Measurements from ENCODE around the gene SPEG. TPM values are rescaled to one million over a fixed set of nuclear protein-coding genes. Genes with fewer than 3 reads are reported as not detected.

Gene SPEG
- total and polyA plus RNA-seq, 2 of the 13 experiments (the other 11 are each of a cell fraction or from before 2014, with no cell fraction given) = 0.18 to 0.24 TPM

DNA sequence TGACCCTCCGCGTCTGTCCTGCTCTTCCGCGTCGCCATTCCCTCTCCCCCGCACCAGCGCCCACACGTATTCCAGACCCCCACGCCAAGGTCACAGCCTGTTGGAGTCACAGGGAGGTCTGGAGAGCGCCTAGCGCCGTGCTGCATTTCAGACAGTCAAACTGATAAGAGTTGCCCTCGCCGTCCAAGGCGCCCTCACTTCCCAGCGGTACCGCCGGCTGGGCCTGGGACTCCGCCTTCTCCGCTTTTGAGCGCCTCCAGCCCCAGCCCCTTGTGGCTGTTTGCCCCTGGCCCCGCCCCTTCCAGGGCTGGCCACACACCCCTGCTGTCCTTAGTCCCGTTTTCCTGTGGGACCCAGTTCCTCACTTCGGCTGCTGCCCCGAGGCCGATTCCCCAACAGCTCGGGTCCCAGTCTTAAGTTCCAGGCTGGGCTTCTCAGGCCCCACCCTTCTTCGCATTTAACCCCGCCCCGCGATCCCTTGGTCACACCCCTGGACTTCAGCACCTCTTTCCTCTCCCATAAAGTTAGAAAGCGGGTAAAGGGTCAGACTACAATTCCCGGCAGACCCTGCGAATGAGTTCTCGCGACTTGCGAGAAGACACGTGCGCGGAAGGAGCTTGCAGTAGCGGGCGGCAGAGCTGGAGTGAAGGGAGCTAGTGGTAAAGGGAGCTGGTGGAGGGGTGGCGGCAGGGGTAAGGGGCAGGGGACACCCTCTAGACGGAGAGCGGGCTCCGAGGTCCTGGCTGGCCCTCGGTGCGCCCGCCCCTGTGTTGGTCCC, 63.8 kb downstream of the SPEG start, which contains the start of gene GMPPA (continued):
- TF ChIP-seq MED1 (CRISPR knock-in tag; IDR thresholded peaks at IDR 0.05) = peak; percentile 59; the same call in 1 of the 2 replicates
- no peak for TF ChIP-seq ZKSCAN1 (IDR thresholded peaks at IDR 0.05; ENCODE audit: low read length)
- no peak for TF ChIP-seq NR2F1 (CRISPR knock-in tag; IDR thresholded peaks at IDR 0.05)
- TF ChIP-seq THAP11 (CRISPR knock-in tag; IDR thresholded peaks at IDR 0.05) = peak; percentile 98
- TF ChIP-seq AHR (CRISPR knock-in tag; IDR thresholded peaks at IDR 0.05) = peak; percentile 49; the same call in 1 of the 2 replicates
- peak; percentile 10; the same call in 1 of the 2 replicates for TF ChIP-seq ZNF280B (CRISPR knock-in tag; IDR thresholded peaks at IDR 0.05; ENCODE audit: borderline replicate concordance)
- no peak for TF ChIP-seq ZNF207 (IDR thresholded peaks at IDR 0.05; ENCODE audit: borderline replicate concordance)
- no peak for TF ChIP-seq ZNF33A (CRISPR knock-in tag; IDR thresholded peaks at IDR 0.05; ENCODE audit: borderline replicate concordance)
- TF ChIP-seq AGO2 (optimal IDR thresholded peaks at IDR 0.05; ENCODE audit: low read depth, low read length) = peak; percentile 77
- no peak for TF ChIP-seq KMT2A (CRISPR knock-in tag; IDR thresholded peaks at IDR 0.05)
- TF ChIP-seq HIVEP1 (CRISPR knock-in tag; IDR thresholded peaks at IDR 0.05) = 0 out of 2 replicates have a peak, but pooled peaks have one; percentile 26
- TF ChIP-seq ZNF597 (CRISPR knock-in tag; IDR thresholded peaks at IDR 0.05) = no peak
- peak; percentile 94 for TF ChIP-seq ZNF687 (CRISPR knock-in tag; IDR thresholded peaks at IDR 0.05)
- TF ChIP-seq NFE2L1 (CRISPR knock-in tag; IDR thresholded peaks at IDR 0.05; ENCODE audit: borderline replicate concordance) = no peak
- peak; percentile 44; the same call in 1 of the 2 replicates for TF ChIP-seq ZNF503 (CRISPR knock-in tag; IDR thresholded peaks at IDR 0.05)
- TF ChIP-seq SRF (IDR thresholded peaks at IDR 0.05; ENCODE audit: low read depth, low read length) = 0 out of 2 replicates have a peak, but pooled peaks have one; percentile 45
- TF ChIP-seq ZFY (CRISPR knock-in tag; IDR thresholded peaks at IDR 0.05) = peak; percentile 82
- no peak for TF ChIP-seq ZNF614 (CRISPR knock-in tag; IDR thresholded peaks at IDR 0.05; ENCODE audit: borderline replicate concordance)
- no peak for TF ChIP-seq RFXAP (CRISPR knock-in tag; IDR thresholded peaks at IDR 0.05; ENCODE audit: borderline replicate concordance)
- TF ChIP-seq U2AF1 (optimal IDR thresholded peaks at IDR 0.05; ENCODE audit: low read depth, low read length) = peak; percentile 45
- TF ChIP-seq CHCHD3 (CRISPR knock-in tag; IDR thresholded peaks at IDR 0.05) = 0 out of 2 replicates have a peak, but pooled peaks have one; percentile 61
